HG03095 (cell line): Measurements from ENCODE around the gene BARX2.

Experiments used
- ATAC-seq: cut with Tn5 transposase; IDR thresholded peaks from one replicate; pipeline ENCODE4 v1.9.1; 2021; ENCODE audit warnings: moderate library complexity; ENCODE audit not compliant: unreplicated experiment

The BARX2 gene

DNA sequence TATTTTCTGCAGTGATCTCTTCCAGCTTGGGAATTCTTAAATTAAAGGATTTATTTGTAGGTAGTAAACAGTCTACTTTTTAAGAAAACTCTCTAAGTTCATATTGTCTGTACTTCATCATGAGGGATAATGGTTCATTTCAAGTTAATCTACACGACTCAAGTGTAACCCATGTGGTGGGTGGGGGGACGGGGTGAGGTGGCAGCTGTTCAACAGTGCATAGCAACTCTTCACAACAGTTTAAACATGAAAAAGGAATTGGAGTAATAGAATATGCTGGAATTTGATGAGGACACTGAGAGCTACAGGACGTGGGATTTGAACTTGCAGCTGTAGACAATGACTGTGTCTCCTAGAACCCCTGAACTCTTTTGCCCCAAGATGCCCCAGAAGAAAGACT is 20.8 kb downstream of the BARX2 start:
- ATAC-seq = no peak

DNA sequence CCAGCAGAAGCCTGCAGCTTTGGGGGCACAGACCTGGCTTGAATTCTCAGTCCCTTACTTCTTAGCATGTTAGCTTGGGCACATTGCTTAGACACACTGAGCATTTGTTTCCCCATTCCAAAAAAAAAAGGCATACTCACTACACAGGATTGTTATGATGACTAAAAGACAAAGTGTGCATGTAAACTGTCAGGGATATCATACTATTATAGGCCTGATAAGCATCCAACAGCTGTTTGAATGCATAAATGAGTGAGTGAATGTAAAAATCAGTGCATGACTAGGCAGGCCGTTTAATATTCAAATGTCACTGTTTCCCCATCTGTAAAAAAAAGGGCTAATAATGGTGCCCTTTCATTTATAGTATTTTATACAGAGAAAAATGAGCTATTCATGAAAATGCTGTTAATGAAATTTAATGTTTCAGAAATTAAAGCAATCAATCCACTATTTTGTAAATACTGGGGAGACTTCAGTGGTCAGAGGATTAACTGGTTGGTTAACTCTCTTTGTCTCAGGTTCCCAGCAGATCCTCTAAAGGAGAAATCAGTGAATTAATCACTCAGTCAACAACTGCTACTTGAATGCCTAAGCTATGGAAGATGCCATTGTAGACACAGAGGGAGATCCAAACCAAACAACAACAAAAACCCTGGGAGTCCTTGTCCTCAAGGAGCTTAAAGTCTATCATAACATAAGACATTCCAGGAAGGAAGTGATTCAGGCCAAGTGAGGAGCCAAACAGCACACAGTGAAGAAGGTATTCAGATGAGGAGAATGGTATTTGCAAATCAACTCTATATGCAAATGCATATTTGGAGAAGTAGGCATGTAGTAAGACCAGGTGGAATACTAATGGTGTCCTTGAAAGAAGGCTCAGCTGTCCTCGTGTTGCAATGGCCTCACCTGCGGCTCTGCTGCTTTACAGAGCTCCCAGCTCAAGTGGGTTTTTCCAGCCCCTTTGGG is 26.8 kb downstream of the BARX2 start:
- ATAC-seq = no peak

- no peak for ATAC-seq
Observed at GRCh38 chr11:129404731-129405130, 29.1 kb downstream of the BARX2 start.

GRCh38 chr11:129408865-129409444 is 33.3 kb downstream of the BARX2 start:
- ATAC-seq = no peak

GRCh38 chr11:129410395-129410960 is 34.8 kb downstream of the BARX2 start:
- ATAC-seq = no peak

GRCh38 chr11:129412494-129412893 is 36.8 kb downstream of the BARX2 start:
- ATAC-seq = no peak

- ATAC-seq = no peak
Observed at GRCh38 chr11:129414144-129414872, 38.7 kb downstream of the BARX2 start.

DNA sequence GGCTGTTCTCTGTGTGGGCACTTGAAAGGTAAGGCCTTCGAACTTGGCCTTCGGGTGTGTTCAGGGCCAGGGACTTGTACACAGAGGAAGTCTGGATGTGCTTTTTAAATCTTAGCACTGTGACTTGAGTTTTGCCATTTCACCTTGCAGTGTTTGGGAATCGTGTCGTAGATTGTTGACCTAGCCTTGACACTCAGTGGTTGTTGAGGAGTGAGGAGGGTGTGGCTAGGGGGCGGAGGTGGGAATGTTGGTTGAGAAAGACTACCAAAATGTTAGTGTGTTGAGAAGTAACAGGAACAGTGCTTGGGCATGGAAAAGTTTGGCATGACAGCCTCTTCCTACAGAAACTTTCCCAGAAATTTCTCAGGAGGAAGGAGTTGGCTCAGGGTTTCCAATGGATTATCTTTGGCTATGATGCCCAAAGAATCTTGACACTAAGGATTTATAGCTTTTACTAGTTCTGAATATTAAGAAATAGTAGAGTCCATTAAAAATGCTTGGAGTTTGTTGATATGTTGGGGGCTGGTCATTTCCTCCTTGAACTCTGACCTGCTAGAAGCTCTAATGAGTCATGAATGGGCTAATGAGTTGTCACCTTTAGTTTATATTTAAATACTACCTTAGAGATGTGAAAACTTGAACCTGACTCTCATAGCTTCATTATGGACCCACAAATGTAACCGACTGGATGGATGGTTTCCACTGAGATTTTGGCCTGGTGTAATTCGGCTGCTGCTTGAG is 40.6 kb downstream of the BARX2 start:
- ATAC-seq = no peak

DNA sequence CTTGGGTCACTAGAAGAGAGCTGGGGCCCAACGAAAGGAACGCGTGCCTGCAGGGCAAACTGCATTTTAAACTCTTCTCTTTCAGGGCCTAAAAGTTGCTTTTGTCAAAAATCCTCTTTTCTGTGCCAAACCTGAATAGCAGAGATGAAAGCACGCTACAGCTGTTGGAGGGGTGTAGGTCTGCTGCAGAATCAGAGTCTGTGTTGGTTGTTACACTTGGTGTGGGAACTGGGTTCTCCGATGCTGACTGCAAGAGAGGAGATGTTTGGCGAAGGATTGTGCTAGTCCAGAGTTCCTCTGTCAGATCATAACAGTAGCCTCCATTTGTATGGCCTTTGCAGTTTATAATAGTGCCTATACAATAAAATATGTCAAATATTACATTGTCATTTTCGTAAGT is 41.8 kb downstream of the BARX2 start:
- no peak for ATAC-seq

DNA sequence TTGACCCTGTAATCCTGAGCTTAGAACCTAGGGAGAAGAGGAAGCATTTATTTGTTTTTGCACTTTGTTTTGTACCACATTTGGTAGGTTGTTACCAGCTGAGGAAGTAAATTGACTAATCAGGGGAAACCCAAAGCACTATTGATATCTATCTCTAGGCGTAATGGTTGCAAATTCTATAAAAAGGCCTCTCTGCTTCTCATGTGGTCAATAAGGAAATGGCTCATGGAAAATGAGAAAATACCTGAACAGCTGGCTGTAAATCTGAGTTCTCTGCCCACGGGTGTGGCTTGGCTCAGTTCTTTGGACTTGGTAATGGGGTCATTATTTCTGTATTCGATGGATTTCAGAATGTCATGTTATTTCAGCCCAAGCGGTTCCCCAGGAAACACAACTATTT is 42.4 kb downstream of the BARX2 start:
- peak; percentile 88 for ATAC-seq

- no peak for ATAC-seq
Observed at GRCh38 chr11:129419386-129419785, 43.7 kb downstream of the BARX2 start.

- no peak for ATAC-seq
Observed at GRCh38 chr11:129423426-129423825, 47.8 kb downstream of the BARX2 start.

DNA sequence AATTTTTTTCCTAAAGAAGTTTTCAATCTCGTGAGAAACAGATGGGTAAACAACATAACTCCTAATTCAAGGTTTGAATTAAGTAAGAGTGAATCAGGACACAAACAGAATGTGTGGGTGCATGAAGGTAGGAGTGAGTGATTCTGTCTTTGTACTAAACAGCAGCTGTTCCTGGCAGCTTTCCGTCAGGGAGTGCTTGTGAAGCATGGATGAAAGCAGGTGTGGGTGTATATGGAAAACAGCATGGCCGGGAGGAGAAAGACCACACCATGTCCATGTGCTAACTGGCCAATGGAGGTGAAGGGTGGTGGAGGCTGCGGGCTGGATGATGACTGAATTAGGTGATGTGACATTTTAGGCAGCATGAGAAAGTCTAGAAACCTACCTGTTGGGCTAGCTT is 49.6 kb downstream of the BARX2 start:
- ATAC-seq = no peak

DNA sequence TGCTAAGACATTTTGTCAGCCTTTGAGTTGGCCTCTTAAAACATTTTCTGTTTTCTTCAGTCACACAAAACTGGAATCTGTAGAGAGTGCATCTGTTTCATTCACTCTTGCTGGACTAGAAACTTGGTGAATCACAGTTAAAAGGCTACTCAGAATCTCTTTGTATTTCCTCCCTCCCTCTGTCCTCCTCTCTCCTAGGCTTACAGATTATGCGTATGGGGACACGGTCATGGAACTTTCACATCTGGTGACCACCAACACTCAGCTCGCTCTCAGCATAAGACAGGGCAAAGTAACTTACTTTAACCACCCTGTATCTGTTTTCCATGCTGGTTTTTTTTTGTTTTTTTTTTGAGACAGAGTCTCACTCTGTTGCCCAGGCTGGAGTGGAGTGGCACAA is 50.4 kb downstream of the BARX2 start:
- no peak for ATAC-seq

DNA sequence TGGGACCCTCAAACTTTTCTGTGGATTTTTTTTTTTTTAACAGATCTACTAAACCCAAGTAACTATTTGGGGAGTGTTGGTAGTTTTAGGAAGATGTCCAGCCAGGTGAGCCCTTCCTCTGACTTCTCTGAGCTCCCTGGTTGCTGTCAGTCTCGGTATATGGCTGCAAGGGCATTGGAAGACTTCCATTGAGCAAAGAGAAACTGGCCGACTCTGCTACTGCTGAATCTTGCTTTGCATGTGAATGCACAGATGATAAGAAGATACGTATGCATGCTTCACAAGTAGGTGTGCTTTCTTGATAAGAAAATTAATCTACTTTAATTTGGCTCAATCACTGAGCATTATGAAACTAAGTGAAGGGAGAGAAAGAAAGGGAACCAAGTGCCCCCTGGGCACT is 51.1 kb downstream of the BARX2 start:
- ATAC-seq = no peak

GRCh38 chr11:129427376-129427775 is 51.7 kb downstream of the BARX2 start:
- no peak for ATAC-seq

DNA sequence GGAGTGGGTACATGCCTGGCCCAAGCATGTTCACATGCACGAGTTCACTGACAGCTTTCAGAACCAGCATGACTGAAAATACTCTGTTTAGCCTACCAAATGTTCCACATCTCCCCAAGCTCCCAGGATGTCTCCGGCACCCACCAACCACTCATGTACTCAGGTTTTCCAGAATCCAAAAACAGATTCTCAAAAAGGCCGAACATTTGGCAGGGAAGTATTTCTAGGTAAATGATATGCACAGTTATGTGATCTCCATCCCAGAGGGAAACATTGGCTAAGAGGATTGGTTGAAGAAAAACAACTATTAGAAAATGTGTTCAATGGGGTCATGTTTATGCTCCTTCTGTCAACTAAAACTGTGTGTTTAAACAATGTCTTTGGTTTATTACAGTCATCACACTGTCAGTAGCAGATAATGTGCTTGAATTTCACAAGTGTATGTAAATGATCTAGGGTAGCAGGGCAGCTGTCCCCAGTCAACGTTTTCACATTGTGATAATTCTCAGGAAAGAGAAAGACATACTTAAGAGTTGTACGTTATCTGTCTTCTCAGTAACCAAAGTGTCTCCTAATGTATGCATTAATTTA is 52.3 kb downstream of the BARX2 start:
- ATAC-seq = no peak

DNA sequence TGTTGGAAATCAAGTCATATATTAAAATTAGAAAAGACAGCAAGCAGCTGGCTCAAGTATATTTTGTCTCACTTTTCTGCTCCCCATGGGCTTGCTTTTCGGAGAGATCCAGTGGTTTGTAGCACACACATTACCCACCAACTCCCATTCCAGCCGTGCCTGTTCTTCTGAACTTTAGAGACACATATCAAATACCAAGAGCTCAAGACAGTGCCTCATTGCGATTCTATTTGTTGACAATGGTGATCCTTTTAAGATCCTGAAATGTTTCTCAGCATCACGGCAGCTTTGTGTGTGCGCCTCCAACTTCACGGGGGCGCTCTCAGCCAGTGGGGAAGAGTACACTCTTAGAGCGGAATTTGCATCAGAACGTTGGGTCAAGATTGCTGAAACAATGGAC is 52.9 kb downstream of the BARX2 start:
- no peak for ATAC-seq

DNA sequence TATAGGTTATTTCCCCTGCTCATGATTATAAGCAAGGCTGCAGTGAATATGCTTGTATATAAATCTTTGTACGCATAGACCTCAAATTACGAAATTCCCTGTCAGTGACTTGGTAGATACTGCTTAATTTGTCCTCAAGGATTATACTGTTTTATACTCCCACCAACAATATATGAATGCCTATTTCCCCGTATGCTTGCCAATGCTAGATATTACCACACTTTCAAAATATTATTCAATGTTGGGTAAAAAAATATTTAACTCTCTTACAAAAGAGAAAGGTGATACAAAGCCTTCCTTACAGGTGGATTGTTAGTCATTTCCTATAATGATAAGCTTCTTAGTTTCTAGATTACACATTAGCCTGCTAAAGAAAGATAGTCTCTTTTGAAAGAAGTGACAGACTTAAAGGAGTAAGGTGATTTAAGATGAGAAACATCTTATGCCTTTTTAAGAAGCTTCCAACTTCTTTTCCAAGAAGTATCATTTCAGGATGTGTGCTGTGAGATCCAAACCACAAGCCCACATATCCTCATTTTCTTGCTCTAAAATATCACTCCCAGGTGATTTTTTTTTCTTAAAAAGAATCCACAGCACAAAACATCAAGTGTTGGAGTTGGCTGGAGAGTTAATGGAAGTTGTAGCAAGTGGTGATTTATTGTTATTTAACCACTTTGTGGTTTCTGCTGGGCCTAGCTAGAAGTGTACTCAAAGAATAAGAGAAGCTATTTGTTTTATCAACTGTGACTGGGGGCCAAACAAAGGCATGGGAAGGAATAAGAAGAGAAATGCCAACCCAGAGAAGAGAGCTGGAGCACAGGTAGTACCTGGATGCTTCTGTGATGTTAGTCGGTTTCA is 59.2 kb downstream of the BARX2 start:
- ATAC-seq = no peak
